GM12878 (cell line): Measurements from ENCODE around the gene SIN3B. TPM values are rescaled to one million over a fixed set of nuclear protein-coding genes. Genes with fewer than 3 reads are reported as not detected.

Experiments
- ATAC-seq: fragments of 200-7000 bp; cut with Tn5 transposase; 3 replicates; pipeline ENCODE4 v1.9.1; 2020; ENCODE audit warnings: mild to moderate bottlenecking, moderate library complexity
- BruUV-seq: library from RNA; stranded (reverse); fragments of 400-500 nt; replicated peaks from 2 replicates; lab custom pipeline; 2021; lab: Mats Ljungman, UMichigan
- CTCF ChIA-PET: fragments of 300-600 bp; sonication (Branson Sonifier 250); formaldehyde crosslinking; extraction: SDS; loops from one replicate; lab custom pipeline; 2021; ENCODE audit warnings: inconsistent platforms; lab: Yijun Ruan, JAX
- POLR2A ChIA-PET: fragments of 350-600 bp; formaldehyde crosslinking; extraction: SDS; loops from one replicate; lab custom pipeline; 2021; ENCODE audit warnings: inconsistent platforms; lab: Charles Lee
- RAD21 ChIA-PET: fragments of 300-600 bp; sonication (Branson Sonifier 250); formaldehyde crosslinking; loops from one replicate; lab custom pipeline; 2023; ENCODE audit warnings: antibody characterized with exemption; ENCODE audit not compliant: unreplicated experiment; lab: Charles Lee
- SMC1A ChIA-PET: fragments of 300-600 bp; sonication (Branson Sonifier 250); formaldehyde crosslinking; loops from one replicate; lab custom pipeline; 2023; ENCODE audit not compliant: unreplicated experiment, uncharacterized antibody; lab: Charles Lee
- DNase-seq: peaks from one replicate; pipeline ENCODE4 v3.0.0-alpha.2; 2011; ENCODE audit warnings: low read depth, low spot score
- FAIRE-seq: peaks from 3 replicates; lab custom pipeline; 2011; peaks lifted over from hg19 to GRCh38; lab: Jason Lieb, UNC
- H2AFZ ChIP-seq: 2 replicates; pipeline ENCODE4 v1.6.0; 2011; ENCODE audit warnings: low read depth, low read length, control low read depth; ENCODE audit not compliant: control insufficient read depth
- H3K27ac ChIP-seq: 2 replicates; pipeline ENCODE4 v1.5.1; 2011; ENCODE audit warnings: control low read depth; ENCODE audit not compliant: control insufficient read depth, insufficient read depth
- H3K27me3 ChIP-seq, 2 experiments: replicated peaks in 1 of 2; 2 replicates each; pipeline versions ENCODE4 v1.6.0 to v1.6.1; 2011; ENCODE audit warnings: low read length in 1 of 2; ENCODE audit not compliant: control insufficient read depth in 2 of 2, insufficient read depth in 2 of 2
- H3K36me3 ChIP-seq, 2 experiments: 2 replicates each; pipeline ENCODE4 v1.5.1; 2011; ENCODE audit warnings: low read length in 1 of 2; ENCODE audit not compliant: control insufficient read depth in 2 of 2, insufficient read depth in 2 of 2
- H3K4me1 ChIP-seq: 2 replicates; pipeline ENCODE4 v1.6.1; 2011; ENCODE audit warnings: mild to moderate bottlenecking, low read length, moderate library complexity, mixed read lengths; ENCODE audit not compliant: control insufficient read depth, insufficient read depth
- H3K4me2 ChIP-seq: 2 replicates; pipeline ENCODE4 v1.6.0; 2011; ENCODE audit warnings: control low read depth; ENCODE audit not compliant: control insufficient read depth, insufficient read depth
- H3K4me3 ChIP-seq: fragments of 200-600 bp; sonication (generic); 2 replicates; pipeline ENCODE4 v1.5.1; 2016
- H3K79me2 ChIP-seq: 2 replicates; pipeline ENCODE4 v1.6.0; 2011; ENCODE audit warnings: low read length; ENCODE audit not compliant: control insufficient read depth, insufficient read depth
- H3K9ac ChIP-seq: 2 replicates; pipeline ENCODE4 v1.8.0; 2011; ENCODE audit warnings: low read length, control low read depth, mixed read lengths; ENCODE audit not compliant: control insufficient read depth, insufficient read depth
- H3K9me3 ChIP-seq: replicated peaks from 3 replicates; pipeline ENCODE4 v1.5.1; 2011; ENCODE audit warnings: mild to moderate bottlenecking, low read length; ENCODE audit not compliant: control insufficient read depth, insufficient read depth
- H4K20me1 ChIP-seq: 2 replicates; pipeline ENCODE4 v1.6.0; 2011; ENCODE audit not compliant: control insufficient read depth, insufficient read depth
- BCLAF1 ChIP-seq: fragments of 450-650 bp; IDR thresholded peaks from 2 replicates; pipeline ENCODE4 v1.6.1; 2017; ENCODE audit warnings: antibody characterized with exemption, mild to moderate bottlenecking, moderate library complexity
- EZH2 ChIP-seq: IDR thresholded peaks from 2 replicates; pipeline ENCODE4 v1.6.1; 2012; ENCODE audit warnings: low read depth, mild to moderate bottlenecking, control low read depth, inconsistent platforms, low read length, borderline replicate concordance; ENCODE audit not compliant: control insufficient read depth
- KAT2A ChIP-seq: conservative IDR thresholded peaks from 2 replicates; pipeline ENCODE4 v1.6.1; 2011; ENCODE audit warnings: low read depth, low read length; ENCODE audit not compliant: control insufficient read depth
- KDM1A ChIP-seq: fragments of 200-600 bp; sonication (generic); IDR thresholded peaks from 2 replicates; pipeline ENCODE4 v1.6.1; 2016; ENCODE audit warnings: borderline replicate concordance
- MYC ChIP-seq: IDR thresholded peaks from 2 replicates; pipeline ENCODE4 v1.6.1; 2011; ENCODE audit warnings: mild to moderate bottlenecking, low read length, moderate library complexity, inconsistent platforms; ENCODE audit not compliant: insufficient read depth, insufficient replicate concordance, insufficient read length, severe bottlenecking
- NFYB ChIP-seq: IDR thresholded peaks from 2 replicates; pipeline ENCODE4 v1.6.1; 2011; ENCODE audit warnings: low read depth, mild to moderate bottlenecking, low read length, improper control_type of control experiment, moderate library complexity; ENCODE audit not compliant: insufficient read depth
- NR2C2 ChIP-seq: IDR thresholded peaks from 2 replicates; pipeline ENCODE4 v1.6.1; 2011; ENCODE audit warnings: borderline replicate concordance, low read depth; ENCODE audit not compliant: control insufficient read depth, insufficient read length
- SMARCA5 ChIP-seq: fragments of 450-650 bp; IDR thresholded peaks from 2 replicates; pipeline ENCODE4 v1.6.1; 2017; ENCODE audit warnings: mild to moderate bottlenecking
- ZNF592 ChIP-seq: fragments of 450-650 bp; IDR thresholded peaks from 2 replicates; pipeline ENCODE4 v1.6.1; 2017; ENCODE audit warnings: mild to moderate bottlenecking, moderate library complexity
- WGBS: methylation state at CpG from one replicate; pipeline ENCODE4 v1.1.6; 2016; ENCODE audit warnings: low lambda C conversion rate; ENCODE audit not compliant: insufficient replicate concordance, insufficient coverage; ENCODE audit errors: missing lambda C conversion rate; 5-methylcytosine and 5-hydroxymethylcytosine counted together
- in situ Hi-C: fragments of 300-500 bp; cut with MboI; formaldehyde crosslinking; loops from 9 replicates; pipeline ENCODE4 v1.14.3; 2018; ENCODE audit warnings: mixed read lengths
- intact Hi-C: fragments of 100-400 bp; cut with micrococcal nuclease; formaldehyde crosslinking; loops from one replicate; pipeline ENCODE4 v1.14.2; 2022; ENCODE audit not compliant: unreplicated experiment
- polyA plus RNA-seq, 11 experiments: library from polyadenylated mRNA; depleted of rRNA in 4 of 11; unstranded in 6 of 11; stranded (reverse) in 5 of 11; fragments of >200 nt; fragmentation: Nextera tagmentation in 4 of 11; fragmentation: Illumina TruSeq in 1 of 11; extraction: Ambion mirVana in 4 of 11; extraction: Trizol in 1 of 11; gene quantifications; 1 replicate in 1 of 11; 2 replicates in 10 of 11; pipeline versions ENCODE4 v1.2.1 to v1.2.3, GENCODE V29; 2011 to 2016; ENCODE audit warnings: inconsistent platforms in 2 of 11, missing spikeins in 2 of 11, low read depth in 1 of 11
- total RNA-seq, 4 experiments: library from RNA; depleted of rRNA in 3 of 4; stranded (reverse); fragments of >200 nt in 3 of 4; fragmentation: Illumina TruSeq in 1 of 4; extraction: Trizol in 1 of 4; gene quantifications; 2 replicates each; pipeline versions ENCODE4 v1.2.1 to v1.2.3, GENCODE V29; 2013 to 2021

The SIN3B gene
- total and polyA plus RNA-seq, 10 of the 15 experiments (the other 5 are each of a cell fraction or from before 2014, with no cell fraction given): 0.68 to 34.5 (median 15.8) TPM

- WGBS: 88% methylated on average over 8 of the region's 8 CpGs
- ChIA-PET RAD21 (no interaction called here), SMC1A (no interaction called here), CTCF (no interaction called here), POLR2A (no interaction called here)
- FAIRE-seq (no peak), DNase-seq (no peak), ATAC-seq (no peak)
- Histone ChIP-seq H3K27me3 (no peaks in the 10 kb centered on the region), H4K20me1 (no peaks in the 10 kb centered on the region), H3K36me3 (peaks cover 3 to 30% of the 10 kb centered on the region in 2 experiments), H3K4me1 (peaks cover 6% of the 10 kb centered on the region), H3K27ac (no peak overlapping the region), H3K79me2 (no peaks in the 10 kb centered on the region), H2AFZ (no peak overlapping the region), H3K9ac (no peak overlapping the region), H3K9me3 (peaks cover 16% of the 10 kb centered on the region; the same call in 2 of the 3 replicates), H3K4me2 (no peak overlapping the region), H3K4me3 (no peak overlapping the region)
- in situ Hi-C loops: no loop called here
- BruUV-seq: no TSS peak
- TF ChIP-seq ZNF592 (no peak), BCLAF1 (no peak), NFYB (no peak), KDM1A (no peak), KAT2A (no peak), SMARCA5 (no peak), MYC (no peak), NR2C2 (no peak), EZH2 (no peak)
- intact Hi-C loops: no loop called here
Measured at GRCh38 chr19:16880884-16881554, 51.8 kb downstream of the SIN3B start.
